ENCODE results near the gene MIA3. TPM values are rescaled to one million over a fixed set of nuclear protein-coding genes. Genes with fewer than 3 reads are reported as not detected.
"Not testable (repeated sequence)": the region's sequence is repeated elsewhere in the genome, so short reads cannot be mapped to it uniquely, and the experiment has no call there.

MIA3 gene
- total RNA-seq, 4 donors from 2014 or later: 25.1 to 57.5 (median 31.5) TPM

- H3K4me3 ChIP-seq (ENCODE audit: low read depth, poor library complexity, severe bottlenecking): no peak overlapping the region
- no peak for TF ChIP-seq CTCF (IDR thresholded peaks at IDR 0.05)
- no peak for DNase-seq (ENCODE audit: low spot score in 2 of 2)
- 78 to 85% methylated on average over 3 of the region's 3 CpGs for whole genome bisulfite sequencing, 2 donors
- intact Hi-C loops (cut with DNase I; ENCODE audit: low total_unique reads): no loop called here
Observed at GRCh38 chr1:222601257-222601656, 16.6 kb upstream of the MIA3 start.

GRCh38 chr1:222606757-222607156 is 11.1 kb upstream of the MIA3 start:
- H3K4me3 ChIP-seq (ENCODE audit: low read depth, poor library complexity, severe bottlenecking): no peak overlapping the region
- DNase-seq (ENCODE audit: low spot score in 2 of 2): no peak
- intact Hi-C loops (cut with DNase I; ENCODE audit: low total_unique reads): no loop called here
- TF ChIP-seq POLR2A (IDR thresholded peaks at IDR 0.05): no peak
- TF ChIP-seq CTCF (IDR thresholded peaks at IDR 0.05): no peak
- WGBS, 2 donors: 80 to 83% methylated on average over 1 of the region's 1 CpG

- H3K4me3 ChIP-seq (ENCODE audit: low read depth, poor library complexity, severe bottlenecking); DNase-seq (ENCODE audit: low spot score in 2 of 2); intact Hi-C loops (cut with DNase I; ENCODE audit: low total_unique reads): not testable (repeated sequence)
- 43 to 55% methylated on average over 1 of the region's 1 CpG for WGBS, 2 donors
Observed at GRCh38 chr1:222609111-222609510, 8.8 kb upstream of the MIA3 start.

GRCh38 chr1:222610728-222611127 is 7.2 kb upstream of the MIA3 start:
- 93 to 97% methylated on average over 2 of the region's 2 CpGs for WGBS, 2 donors
- intact Hi-C loops (cut with DNase I; ENCODE audit: low total_unique reads): no loop called here
- no peak for DNase-seq (ENCODE audit: low spot score in 2 of 2)
- TF ChIP-seq CTCF (IDR thresholded peaks at IDR 0.05): no peak
- TF ChIP-seq POLR2A (IDR thresholded peaks at IDR 0.05): no peak
- H3K4me3 ChIP-seq (ENCODE audit: low read depth, poor library complexity, severe bottlenecking): no peak overlapping the region

- TF ChIP-seq POLR2A (IDR thresholded peaks at IDR 0.05) (no peak), CTCF (IDR thresholded peaks at IDR 0.05) (no peak)
- WGBS, 2 donors: 48 to 65% methylated on average over 1 of the region's 1 CpG
- no peak for DNase-seq (ENCODE audit: low spot score in 2 of 2)
- intact Hi-C loops (cut with DNase I; ENCODE audit: low total_unique reads): no loop called here
- no peak overlapping the region for H3K4me3 ChIP-seq (ENCODE audit: low read depth, poor library complexity, severe bottlenecking)
Observed at GRCh38 chr1:222613627-222614026, 4.3 kb upstream of the MIA3 start.

GRCh38 chr1:222616525-222616924 is 1.4 kb upstream of the MIA3 start:
- DNase-seq (ENCODE audit: low spot score in 2 of 2): peak in 1 of 2 donors; percentile 28
- TF ChIP-seq CTCF (IDR thresholded peaks at IDR 0.05) (no peak), POLR2A (IDR thresholded peaks at IDR 0.05) (no peak)
- H3K4me3 ChIP-seq (ENCODE audit: low read depth, poor library complexity, severe bottlenecking): no peak overlapping the region
- intact Hi-C loops (cut with DNase I; ENCODE audit: low total_unique reads): no loop called here
- WGBS, 2 donors: 46 to 61% methylated on average over 5 of the region's 5 CpGs

Data from lower leg skin (tissue), 4 donors.